Measurements from ENCODE around the gene CADM2.

DNA sequence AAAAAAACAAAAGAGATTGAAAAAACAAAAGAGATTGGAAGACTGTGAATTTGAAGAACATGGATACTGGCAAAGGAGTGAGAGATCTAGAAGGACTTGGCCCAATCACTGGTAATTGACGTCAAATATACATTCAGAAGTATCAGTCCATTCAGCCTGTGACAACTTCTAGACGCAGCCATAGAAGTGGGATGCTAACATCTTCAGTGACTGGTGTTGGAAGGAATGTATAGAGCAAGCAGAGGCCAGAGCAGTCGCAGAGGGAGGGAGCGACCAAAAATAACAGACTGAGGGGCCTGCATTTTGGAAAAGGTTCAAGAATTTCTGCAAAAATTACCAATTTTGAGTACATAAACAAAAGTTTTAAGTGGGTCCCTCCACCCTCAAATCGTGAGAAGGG is 473.3 kb downstream of the CADM2 start:
- TF ChIP-seq POLR2A (IDR thresholded peaks at IDR 0.05), result no peak
- no peak for TF ChIP-seq CTCF (IDR thresholded peaks at IDR 0.05)
